Right kidney (tissue), 9 donors: ENCODE measurements around the gene RBBP7.

Experiments
- DNase-seq: peaks from one replicate; pipeline ENCODE4 v3.0.0-alpha.2; 2016
- long read RNA-seq, 8 donors: transcript quantifications; one replicate each; lab custom pipeline, GENCODE V29; 2026

RBBP7 gene
- long read RNA-seq, donor 1, transcript RBBP7-203 (12 exons, 2,333 nt): major isoform, 41 of 61 reads
- long read RNA-seq, donor 1, partial matches to known transcripts: 14 of 61 reads
- long read RNA-seq, donor 1, other reads (novel, unspliced or antisense): 0 of 61 reads
- long read RNA-seq, donor 2, transcript RBBP7-203 (12 exons, 2,333 nt): major isoform, 36 of 52 reads
- long read RNA-seq, donor 2, partial matches to known transcripts: 11 of 52 reads
- long read RNA-seq, donor 2, other reads (novel, unspliced or antisense): 0 of 52 reads
- long read RNA-seq, donor 3, transcript RBBP7-203 (12 exons, 2,333 nt): major isoform, 15 of 23 reads
- long read RNA-seq, donor 3, partial matches to known transcripts: 6 of 23 reads
- long read RNA-seq, donor 3, other reads (novel, unspliced or antisense): 0 of 23 reads
- long read RNA-seq, donor 4, transcript RBBP7-203 (12 exons, 2,333 nt): major isoform, 49 of 75 reads
- long read RNA-seq, donor 4, partial matches to known transcripts: 23 of 75 reads
- long read RNA-seq, donor 4, other reads (novel, unspliced or antisense): 0 of 75 reads
- long read RNA-seq, donor 5, transcript RBBP7-203 (12 exons, 2,333 nt): major isoform, 36 of 53 reads
- long read RNA-seq, donor 5, partial matches to known transcripts: 16 of 53 reads
- long read RNA-seq, donor 5, other reads (novel, unspliced or antisense): 0 of 53 reads
- long read RNA-seq, donor 6, transcript RBBP7-203 (12 exons, 2,333 nt): major isoform, 23 of 37 reads
- long read RNA-seq, donor 6, partial matches to known transcripts: 6 of 37 reads
- long read RNA-seq, donor 6, other reads (novel, unspliced or antisense): 0 of 37 reads
- long read RNA-seq, donor 7, transcript RBBP7-203 (12 exons, 2,333 nt): major isoform, 59 of 88 reads
- long read RNA-seq, donor 7, transcript RBBP7-202 (12 exons, 2,036 nt): minor isoform, 6 of 88 reads
- long read RNA-seq, donor 7, partial matches to known transcripts: 19 of 88 reads
- long read RNA-seq, donor 7, other reads (novel, unspliced or antisense): 0 of 88 reads
- long read RNA-seq, donor 8, transcript RBBP7-203 (12 exons, 2,333 nt): major isoform, 38 of 54 reads
- long read RNA-seq, donor 8, transcript RBBP7-202 (12 exons, 2,036 nt): minor isoform, 5 of 54 reads
- long read RNA-seq, donor 8, partial matches to known transcripts: 9 of 54 reads
- long read RNA-seq, donor 8, other reads (novel, unspliced or antisense): 0 of 54 reads

DNA sequence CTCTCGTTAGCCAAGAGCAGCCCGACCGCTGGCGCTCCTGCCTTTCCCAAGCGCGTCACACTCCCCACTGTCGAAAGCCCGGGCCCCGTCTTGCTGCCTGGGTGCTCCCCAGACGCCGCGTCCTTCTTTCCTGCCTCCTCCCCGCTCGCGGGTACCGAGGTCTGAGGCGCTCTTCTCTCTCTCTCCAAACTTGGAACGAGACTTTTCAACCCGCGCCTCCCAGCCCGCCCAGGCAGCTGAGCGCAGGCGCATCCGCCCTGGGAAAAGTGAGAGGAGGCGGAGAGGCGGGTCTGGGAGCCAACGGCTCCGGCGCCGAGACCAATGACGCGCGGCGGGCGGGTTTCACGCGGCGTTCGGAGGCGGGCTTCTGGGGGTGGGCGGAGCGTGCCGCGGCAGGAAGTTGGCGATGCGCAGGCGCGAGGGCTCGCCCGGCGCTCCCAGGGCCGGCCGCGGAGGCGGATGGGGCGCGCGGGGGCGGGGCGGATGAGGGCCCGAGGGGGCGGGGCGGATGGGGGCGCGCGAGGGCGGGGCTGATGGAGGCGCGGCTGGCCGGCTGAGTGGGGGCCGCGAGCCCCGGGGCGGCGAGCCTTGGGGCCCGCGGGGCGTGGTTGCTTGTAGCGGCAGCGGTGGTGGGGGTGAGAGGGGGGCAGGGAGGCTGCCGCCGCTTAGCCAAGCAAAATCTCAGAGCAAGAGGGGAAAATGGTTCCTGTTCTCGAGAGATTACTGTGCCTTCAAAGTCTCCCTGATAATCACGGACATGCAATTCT is at the start of gene RBBP7:
Gene RBBP7 (minus strand): TSS at position 268 of the 767 bp plus-strand sequence. CDS start 309 bp downstream, outside the sequence.
- peak; percentile 84 for DNase-seq

DNA sequence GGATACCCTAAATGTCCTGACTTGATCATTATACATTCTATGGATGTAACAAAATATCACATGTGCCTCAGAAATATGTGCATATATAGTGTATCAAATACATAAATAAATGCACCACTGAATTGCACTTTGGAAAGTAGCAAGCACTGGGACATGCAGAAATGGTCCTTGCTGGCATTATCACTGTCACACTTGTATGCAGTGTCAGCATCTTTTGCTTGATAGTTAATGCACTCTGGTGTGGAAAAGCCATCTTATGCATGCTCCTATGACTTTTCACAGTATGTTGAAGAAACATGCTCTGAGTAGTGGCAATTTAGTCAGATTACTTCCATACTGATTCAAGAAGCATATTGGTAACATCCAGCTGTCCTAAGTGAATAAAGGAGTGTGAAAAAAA is 48.8 kb upstream of the RBBP7 start:
- DNase-seq: no peak

DNA sequence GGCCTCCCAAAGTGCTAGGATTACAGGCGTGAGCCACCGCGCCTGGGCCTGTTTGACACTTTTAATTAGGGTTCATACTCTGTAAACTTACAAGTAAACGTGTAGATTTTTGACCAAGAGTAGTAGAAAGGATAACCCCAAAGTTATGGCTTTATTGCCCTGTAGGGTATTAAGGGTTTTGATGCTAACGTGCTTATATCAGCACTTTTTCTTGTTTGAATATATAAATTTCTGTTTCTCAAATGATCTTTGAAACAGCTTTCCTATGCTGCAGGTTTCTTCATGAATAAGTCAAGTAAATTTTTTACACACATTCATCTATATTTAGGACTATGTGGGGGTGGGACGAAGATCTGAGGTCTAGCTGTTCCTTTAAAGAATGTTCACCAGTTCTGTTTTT is 47.0 kb upstream of the RBBP7 start:
- no peak for DNase-seq

- DNase-seq: no peak
These were observed 46.4 kb upstream of the RBBP7 start for GRCh38 chrX:16916561-16916960.

DNA sequence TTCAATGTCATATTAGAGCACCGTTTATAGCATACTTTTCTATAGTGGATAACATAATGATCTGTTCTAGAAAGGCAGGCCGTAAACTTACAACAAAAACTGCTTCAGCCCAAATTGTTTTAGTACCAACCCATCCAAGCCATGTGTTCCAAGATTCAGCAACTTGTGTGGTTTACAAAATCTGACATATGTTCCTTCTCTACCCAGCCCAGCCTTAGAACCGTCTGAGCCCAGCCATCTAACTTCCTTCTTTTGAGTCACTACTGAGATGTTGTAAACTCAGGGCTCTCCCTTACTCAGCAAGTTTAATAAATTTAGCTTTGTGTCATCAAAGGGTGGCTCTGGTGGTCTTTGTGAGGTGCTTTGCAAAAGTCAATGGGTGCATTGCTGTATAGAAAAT is 43.9 kb upstream of the RBBP7 start:
- no peak for DNase-seq

DNA sequence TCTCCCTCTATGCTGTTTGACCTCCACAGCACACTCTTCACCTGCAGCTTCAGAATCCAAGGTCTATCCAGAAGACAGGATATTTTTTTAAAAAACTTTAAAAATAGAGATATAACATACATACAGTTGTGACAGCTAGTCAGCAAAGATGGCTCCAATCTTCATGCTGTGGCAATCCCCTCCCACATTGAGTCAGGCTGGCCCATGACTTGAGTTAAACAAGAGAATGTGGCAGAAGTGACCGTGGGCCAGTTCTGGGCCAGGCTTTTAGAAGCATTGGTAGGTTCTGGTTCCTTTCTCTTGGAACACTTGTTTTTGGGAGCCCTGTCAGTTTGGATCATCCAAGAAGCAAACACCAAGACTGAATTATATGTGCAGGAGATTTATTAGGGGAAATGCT is 40.2 kb upstream of the RBBP7 start:
- DNase-seq: no peak

- no peak for DNase-seq
These were observed 33.3 kb upstream of the RBBP7 start for GRCh38 chrX:16903274-16904022.

DNA sequence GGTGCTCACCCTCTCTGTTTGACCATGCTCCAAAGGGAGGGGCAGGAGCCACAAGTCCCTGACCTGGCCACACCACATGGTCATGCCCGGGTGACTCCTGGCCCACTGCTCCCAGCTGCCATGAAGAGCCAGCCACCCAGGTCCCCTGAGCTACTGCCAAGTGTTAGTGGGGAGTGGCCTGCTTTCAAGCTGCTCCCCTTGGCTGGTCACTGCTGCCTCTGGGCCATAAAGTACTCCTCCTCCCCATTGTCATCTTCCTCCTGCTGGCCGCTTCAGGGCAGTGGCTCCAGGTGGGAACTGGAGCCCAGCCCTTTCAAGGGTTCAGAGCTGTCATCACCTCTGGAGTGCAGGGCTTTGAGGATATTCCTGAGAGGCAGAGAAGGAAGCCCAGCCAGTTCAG is 27.3 kb upstream of the RBBP7 start:
- DNase-seq: no peak

DNA sequence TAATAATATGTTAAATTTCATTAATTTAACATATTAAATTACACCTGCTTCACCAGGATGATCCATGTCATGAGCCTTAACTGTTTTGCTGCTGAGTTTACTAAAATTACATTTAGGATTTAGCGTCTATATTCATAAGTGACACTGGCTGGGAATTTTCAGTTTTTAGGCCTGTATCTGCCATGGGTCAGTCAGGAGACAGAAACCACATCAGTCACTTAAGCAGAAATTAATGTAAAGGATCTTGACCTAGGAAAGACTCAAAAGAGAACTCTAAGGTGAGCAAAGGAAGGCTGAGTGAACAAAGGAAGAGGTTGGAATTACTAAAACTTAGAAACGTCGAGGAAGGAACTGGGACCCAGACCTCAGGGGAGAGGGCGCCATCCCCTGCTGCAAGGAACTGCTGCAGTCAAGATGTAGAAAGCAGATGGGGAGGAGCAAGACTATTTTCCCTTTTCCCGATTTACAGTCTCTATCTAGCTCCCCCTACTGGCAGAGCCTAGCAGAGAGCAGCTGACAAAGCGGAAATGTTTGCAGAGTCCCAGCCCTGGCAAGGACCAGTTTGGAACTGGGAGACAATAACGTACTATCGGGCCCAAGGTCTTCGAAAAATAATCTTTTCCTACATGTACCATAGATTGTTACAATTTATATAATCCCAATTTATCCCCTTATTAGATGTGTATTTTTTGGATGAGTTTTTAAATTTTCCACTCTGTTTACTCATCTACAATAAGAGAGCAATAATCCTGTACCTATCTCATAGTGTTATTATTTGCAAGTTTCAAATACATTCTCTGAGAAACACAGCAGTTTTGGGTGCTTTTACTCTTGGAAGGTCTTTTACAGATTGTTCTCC is 22.6 kb upstream of the RBBP7 start:
- peak; percentile 23 for DNase-seq

GRCh38 chrX:16885628-16886027 is 15.5 kb upstream of the RBBP7 start:
- DNase-seq: no peak

DNA sequence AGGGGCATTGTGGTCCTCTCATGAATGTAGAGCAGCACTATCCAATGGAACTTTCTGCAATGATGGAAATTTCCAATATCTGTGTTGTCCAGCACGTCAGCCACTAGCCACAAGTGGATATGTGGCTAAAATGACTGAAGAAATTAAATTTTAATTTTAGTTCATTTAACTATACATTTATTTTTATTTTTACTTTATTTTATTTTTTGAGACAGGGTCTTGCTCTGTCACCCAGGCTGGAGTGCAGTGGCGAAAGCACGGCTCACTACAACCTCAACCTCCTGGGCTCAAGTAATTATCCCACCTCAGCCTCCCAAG is 13.3 kb upstream of the RBBP7 start:
- DNase-seq: no peak

GRCh38 chrX:16882702-16883486 is 12.7 kb upstream of the RBBP7 start:
- DNase-seq: peak; percentile 55

GRCh38 chrX:16882169-16882568 is 12.0 kb upstream of the RBBP7 start:
- DNase-seq: peak; percentile 32

DNA sequence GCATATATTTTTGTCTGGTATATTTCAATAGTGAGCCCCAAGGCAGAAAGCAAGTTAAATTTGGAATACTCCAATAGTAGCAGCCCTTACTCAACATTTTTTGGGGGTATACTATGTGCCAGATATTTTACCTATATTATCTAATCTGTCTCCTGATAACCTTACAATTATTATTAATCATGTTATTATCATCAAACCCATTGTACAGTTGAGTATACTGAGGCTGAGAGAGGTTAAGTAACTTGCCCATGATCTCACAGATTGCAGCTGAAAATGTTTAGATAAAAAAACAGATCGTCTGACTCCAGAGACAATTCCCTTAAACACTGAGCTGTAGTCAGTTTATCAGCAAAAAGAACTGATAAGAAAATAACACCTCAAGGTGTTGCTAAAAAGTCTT is 6.5 kb upstream of the RBBP7 start:
- DNase-seq: no peak

DNA sequence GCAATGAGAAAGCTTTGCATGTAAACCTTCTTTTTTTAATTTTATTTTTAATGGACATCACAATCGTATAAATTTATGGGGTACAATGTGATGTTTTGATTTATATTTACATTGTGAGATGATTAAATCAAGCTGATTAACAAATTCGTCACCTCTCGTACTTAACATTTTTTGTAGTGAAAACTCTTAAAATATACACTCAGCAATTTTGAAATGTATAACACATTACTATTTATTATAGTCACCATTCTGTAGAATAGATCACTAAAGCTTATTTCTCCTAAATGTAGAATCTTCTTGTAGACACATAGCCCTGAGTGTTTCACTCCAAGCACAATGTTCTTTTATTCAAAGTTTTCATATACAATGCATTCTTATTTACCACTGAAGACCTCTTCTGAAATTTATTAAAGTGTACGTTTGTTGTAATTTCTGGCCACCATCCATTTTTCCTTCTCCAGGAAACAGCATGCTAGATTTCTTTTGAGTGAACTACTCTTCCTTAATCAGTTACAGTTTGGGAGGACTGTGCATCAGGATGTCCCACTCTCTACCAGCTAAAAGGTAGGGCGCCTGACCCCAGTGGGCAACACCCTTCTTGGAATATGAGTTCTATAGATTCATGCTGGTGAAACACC is 4.4 kb upstream of the RBBP7 start:
- DNase-seq: no peak

GRCh38 chrX:16873106-16873505 is 2.9 kb upstream of the RBBP7 start:
- no peak for DNase-seq

DNA sequence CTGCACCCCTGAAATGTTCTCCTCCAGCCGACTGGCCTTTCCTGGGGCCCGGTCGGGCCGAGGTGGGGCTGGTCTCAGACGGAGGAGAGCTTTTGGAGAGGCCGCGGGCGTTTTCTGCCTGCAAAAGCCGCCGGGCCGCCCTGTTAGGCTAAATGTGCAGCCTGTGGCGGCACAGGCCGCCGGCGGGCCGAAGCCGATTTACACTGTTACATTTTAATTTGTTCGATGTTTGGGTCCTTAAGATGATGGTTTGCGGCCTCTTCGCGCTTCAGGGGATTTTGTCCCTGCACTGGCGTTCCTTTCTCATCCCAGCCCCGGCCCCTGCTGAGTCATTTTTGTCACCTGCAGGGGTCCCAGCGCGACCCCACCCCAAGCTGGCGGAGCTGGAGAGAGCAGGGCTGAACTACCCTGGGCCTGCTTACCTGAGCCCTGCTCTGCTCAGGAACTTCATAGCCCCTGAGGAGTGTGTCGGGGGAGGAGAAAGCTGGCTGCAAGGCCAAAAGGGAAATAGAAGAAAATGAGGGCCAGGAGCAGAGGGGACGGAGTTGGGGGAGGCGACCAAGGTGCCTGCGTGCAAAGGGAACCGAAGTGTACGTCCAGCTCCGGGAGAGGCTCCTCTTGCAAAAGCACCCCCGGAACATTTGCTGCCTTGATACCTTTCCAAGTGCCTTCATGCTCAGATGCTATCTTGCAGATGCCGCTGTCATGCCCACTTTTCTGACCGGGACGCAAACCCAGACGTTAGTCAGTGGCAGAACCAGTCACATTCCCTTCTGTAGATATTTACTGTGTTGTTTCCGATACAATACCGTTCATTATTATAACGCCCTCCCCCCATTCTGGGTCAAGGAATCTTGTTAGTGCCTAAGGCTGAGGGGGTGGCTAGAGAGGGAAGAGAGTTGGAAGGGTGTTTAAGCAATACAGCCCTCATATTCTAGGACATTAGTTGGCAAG is 977 bp upstream of the RBBP7 start:
- DNase-seq: peak; percentile 83
